ENCODE results near the gene VDR.
"Not testable (repeated sequence)": the region's sequence is repeated elsewhere in the genome, so short reads cannot be mapped to it uniquely, and the experiment has no call there.

VDR gene

GRCh38 chr12:47844264-47845019, 60.4 kb downstream of the VDR start:
- TF ChIP-seq ZFX (IDR thresholded peaks at IDR 0.05), result no peak
- TF ChIP-seq CTCF (conservative IDR thresholded peaks at IDR 0.05), result no peak
- H3K27ac ChIP-seq, result no peak overlapping the region

GRCh38 chr12:47843226-47843980, 61.4 kb downstream of the VDR start:
- no peak for TF ChIP-seq ZFX (IDR thresholded peaks at IDR 0.05)
- no peak for TF ChIP-seq CTCF (conservative IDR thresholded peaks at IDR 0.05)
- H3K27ac ChIP-seq, result no peak overlapping the region

- H3K27ac ChIP-seq, result not testable (repeated sequence)
These were observed 62.3 kb downstream of the VDR start for GRCh38 chr12:47842543-47842942.

GRCh38 chr12:47841910-47842309, 62.9 kb downstream of the VDR start:
- TF ChIP-seq CTCF (conservative IDR thresholded peaks at IDR 0.05), result no peak
- no peak for TF ChIP-seq ZFX (IDR thresholded peaks at IDR 0.05)
- H3K27ac ChIP-seq, result no peak overlapping the region

- no peak overlapping the region for H3K27ac ChIP-seq
- TF ChIP-seq ZFX (IDR thresholded peaks at IDR 0.05) (no peak), CTCF (conservative IDR thresholded peaks at IDR 0.05) (no peak)
These were observed 63.3 kb downstream of the VDR start for GRCh38 chr12:47841501-47841900.

- no peak for TF ChIP-seq ZFX (IDR thresholded peaks at IDR 0.05)
- TF ChIP-seq CTCF (conservative IDR thresholded peaks at IDR 0.05), result no peak
- H3K27ac ChIP-seq, result no peak overlapping the region
These were observed 64.2 kb downstream of the VDR start for GRCh38 chr12:47840571-47840970.

GRCh38 chr12:47839214-47839876, 65.4 kb downstream of the VDR start:
- TF ChIP-seq CTCF (conservative IDR thresholded peaks at IDR 0.05) (no peak), ZFX (IDR thresholded peaks at IDR 0.05) (no peak)
- H3K27ac ChIP-seq, result no peak overlapping the region

All from C4-2B (cell line).